T47D (cell line): Measurements from ENCODE around the gene DUSP7.
"Not testable (repeated sequence)": the region's sequence is repeated elsewhere in the genome, so short reads cannot be mapped to it uniquely, and the experiment has no call there.

Source experiments
- DNase-seq, 2 experiments: peaks; one replicate each; pipeline versions ENCODE4 v3.0.0 to v3.0.0-alpha.2; 2011 to 2012; ENCODE audit warnings: low read depth in 1 of 2, low spot score in 1 of 2
- JUND ChIP-seq: IDR thresholded peaks from 2 replicates; pipeline ENCODE4 v1.6.1; 2012; ENCODE audit warnings: low read depth
- in situ Hi-C: cut with HindIII; loops from 2 replicates; pipeline ENCODE4 v1.10.0; 2016; ENCODE audit warnings: low sequenced_read_pairs, low pct_unique_long_range_greater_than_20kb

The DUSP7 gene

GRCh38 chr3:52034212-52034611, 22.2 kb downstream of the DUSP7 start:
- in situ Hi-C loops, result no loop called here
- no peak for DNase-seq

GRCh38 chr3:52033748-52034147, 22.6 kb downstream of the DUSP7 start:
- DNase-seq, in situ Hi-C loops: not testable (repeated sequence)

More at GRCh38 chr3:52034212-52034611, 22.2 kb downstream of the DUSP7 start:
- TF ChIP-seq JUND, result no peak

GRCh38 chr3:52032702-52033408, 23.5 kb downstream of the DUSP7 start:
- no peak for DNase-seq
- in situ Hi-C loops, result no loop called here
- no peak for TF ChIP-seq JUND

- DNase-seq, result no peak
- TF ChIP-seq JUND, result no peak
- in situ Hi-C loops, result no loop called here
These were observed 24.5 kb downstream of the DUSP7 start for GRCh38 chr3:52031896-52032295.

- no peak for TF ChIP-seq JUND
- DNase-seq, result no peak
- in situ Hi-C loops, result no loop called here
These were observed 25.6 kb downstream of the DUSP7 start for GRCh38 chr3:52030714-52031310.

- in situ Hi-C loops, result no loop called here
- no peak for TF ChIP-seq JUND
- DNase-seq, result no peak
These were observed 26.8 kb downstream of the DUSP7 start for GRCh38 chr3:52029535-52029934.

- in situ Hi-C loops, result no loop called here
- TF ChIP-seq JUND, result no peak
These were observed 27.3 kb downstream of the DUSP7 start for GRCh38 chr3:52029053-52029452.

GRCh38 chr3:52028572-52028971, 27.8 kb downstream of the DUSP7 start:
- DNase-seq, result no peak
- in situ Hi-C loops, result no loop called here
- TF ChIP-seq JUND, result no peak

More at GRCh38 chr3:52029053-52029452, 27.3 kb downstream of the DUSP7 start:
- DNase-seq, result no peak

- no peak for TF ChIP-seq JUND
- in situ Hi-C loops, result no loop called here
- DNase-seq, result no peak
These were observed 30.3 kb downstream of the DUSP7 start for GRCh38 chr3:52026041-52026440.

- DNase-seq, result no peak
- in situ Hi-C loops, result no loop called here
- TF ChIP-seq JUND, result no peak
These were observed 30.9 kb downstream of the DUSP7 start for GRCh38 chr3:52025453-52025852.

- TF ChIP-seq JUND, result no peak
- no peak for DNase-seq
- in situ Hi-C loops, result no loop called here
These were observed 31.5 kb downstream of the DUSP7 start for GRCh38 chr3:52024765-52025452.

- in situ Hi-C loops, result no loop called here
- TF ChIP-seq JUND, result no peak
- DNase-seq, result no peak
These were observed 32.3 kb downstream of the DUSP7 start for GRCh38 chr3:52023860-52024764.
